ENCODE measurements around the gene CYS1.
A peak's percentile ranks its signal among the peaks of the same experiment; 100 is the strongest.

The CYS1 gene

GRCh38 chr2:10078704-10079265 is 1.4 kb downstream of the CYS1 start:
- Mint-ChIP-seq H3K27me3 (ENCODE audit: low read depth) (peaks cover 85% of the 10 kb centered on the region), H3K36me3 (ENCODE audit: low read depth) (peaks cover 17% of the 10 kb centered on the region), H3K4me3 (peak overlapping the region; percentile 82 to 90 (median 87)), H3K4me1 (peaks cover 48% of the 10 kb centered on the region), H3K27ac (peak overlapping the region; percentile 77 to 85 (median 82)), H3K9me3 (no peaks in the 10 kb centered on the region)
- TF ChIP-seq CTCF (IDR thresholded peaks at IDR 0.05; ENCODE audit: unreplicated experiment in 3 of 3): no peak

GRCh38 chr2:10078001-10078400 is 2.2 kb downstream of the CYS1 start:
- H3K27me3 Mint-ChIP-seq (ENCODE audit: low read depth): peaks cover 84% of the 10 kb centered on the region
- H3K36me3 Mint-ChIP-seq (ENCODE audit: low read depth): peaks cover 17% of the 10 kb centered on the region
- H3K27ac Mint-ChIP-seq: peak overlapping the region; percentile 77 to 85 (median 82)
- TF ChIP-seq CTCF (IDR thresholded peaks at IDR 0.05; ENCODE audit: unreplicated experiment in 3 of 3): no peak
- H3K9me3 Mint-ChIP-seq: no peaks in the 10 kb centered on the region
- H3K4me3 Mint-ChIP-seq: peak overlapping the region; percentile 82 to 90 (median 87)
- H3K4me1 Mint-ChIP-seq: peaks cover 47% of the 10 kb centered on the region

- Mint-ChIP-seq H3K4me3 (peak overlapping the region; percentile 20 to 82 (median 25)), H3K27ac (peak overlapping the region in 2 of 3 experiments; percentile 1 to 85), H3K4me1 (peaks cover 52% of the 10 kb centered on the region), H3K36me3 (ENCODE audit: low read depth) (peaks cover 17% of the 10 kb centered on the region), H3K9me3 (no peaks in the 10 kb centered on the region), H3K27me3 (ENCODE audit: low read depth) (peaks cover 75% of the 10 kb centered on the region)
- TF ChIP-seq CTCF (IDR thresholded peaks at IDR 0.05; ENCODE audit: unreplicated experiment in 3 of 3): no peak
These were observed 3.2 kb downstream of the CYS1 start for GRCh38 chr2:10076988-10077527.

- H3K9me3 Mint-ChIP-seq: no peaks in the 10 kb centered on the region
- peaks cover 17% of the 10 kb centered on the region for H3K36me3 Mint-ChIP-seq (ENCODE audit: low read depth)
- H3K27me3 Mint-ChIP-seq (ENCODE audit: low read depth): peaks cover 69% of the 10 kb centered on the region
- peaks cover 52% of the 10 kb centered on the region for H3K4me1 Mint-ChIP-seq
- peak overlapping the region in 2 of 3 experiments; percentile 1 to 58 for H3K27ac Mint-ChIP-seq
- TF ChIP-seq CTCF (IDR thresholded peaks at IDR 0.05; ENCODE audit: unreplicated experiment in 3 of 3): no peak
- H3K4me3 Mint-ChIP-seq: peak overlapping the region; percentile 24 to 82 (median 25)
These were observed 3.7 kb downstream of the CYS1 start for GRCh38 chr2:10076511-10076910.

GRCh38 chr2:10075571-10076209 is 4.5 kb downstream of the CYS1 start:
- Mint-ChIP-seq H3K27me3 (ENCODE audit: low read depth) (peaks cover 61% of the 10 kb centered on the region), H3K4me1 (peaks cover 48% of the 10 kb centered on the region), H3K27ac (peak overlapping the region in 2 of 3 experiments; percentile 17 to 53), H3K9me3 (no peaks in the 10 kb centered on the region), H3K36me3 (ENCODE audit: low read depth) (peaks cover 17% of the 10 kb centered on the region), H3K4me3 (peak overlapping the region in 1 of 3 experiments; percentile 23)
- no peak for TF ChIP-seq CTCF (IDR thresholded peaks at IDR 0.05; ENCODE audit: unreplicated experiment in 3 of 3)

All from nephron (organoid).